GM18870 (cell line): ENCODE data around the gene ARHGAP15.

Experiments
- ATAC-seq: cut with Tn5 transposase; IDR thresholded peaks from one replicate; pipeline ENCODE4 v1.9.1; 2021; ENCODE audit warnings: moderate library complexity; ENCODE audit not compliant: unreplicated experiment

Gene ARHGAP15

DNA sequence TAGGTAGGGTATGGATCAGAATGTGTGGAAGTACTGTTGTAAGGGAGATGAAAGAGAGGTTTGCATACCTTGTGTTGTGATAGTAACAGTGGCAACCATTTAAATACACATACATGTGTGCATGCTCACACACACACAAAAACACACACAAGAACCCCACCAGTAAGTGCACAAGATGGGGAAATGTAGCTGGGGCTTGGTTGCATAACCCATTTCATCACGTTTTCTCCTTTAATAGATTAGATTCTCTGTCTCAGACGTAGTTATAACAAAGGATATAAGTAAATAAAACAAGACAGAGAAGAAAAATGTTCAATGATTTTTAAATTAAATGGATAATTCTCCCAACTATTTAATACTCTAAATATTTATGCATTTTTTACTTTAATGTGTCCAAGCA is 13.4 kb downstream of the ARHGAP15 start:
- ATAC-seq = no peak

GRCh38 chr2:143144813-143145455 is 15.7 kb downstream of the ARHGAP15 start:
- ATAC-seq = no peak

- ATAC-seq = no peak
Observed at GRCh38 chr2:143146366-143146765, 17.1 kb downstream of the ARHGAP15 start.

GRCh38 chr2:143146815-143147530 is 17.8 kb downstream of the ARHGAP15 start:
- ATAC-seq = no peak

- no peak for ATAC-seq
Observed at GRCh38 chr2:143148011-143148410, 18.8 kb downstream of the ARHGAP15 start.

GRCh38 chr2:143148757-143149156 is 19.5 kb downstream of the ARHGAP15 start:
- ATAC-seq = peak; percentile 64

- ATAC-seq = peak; percentile 63
Observed at GRCh38 chr2:143150287-143150686, 21.1 kb downstream of the ARHGAP15 start.

DNA sequence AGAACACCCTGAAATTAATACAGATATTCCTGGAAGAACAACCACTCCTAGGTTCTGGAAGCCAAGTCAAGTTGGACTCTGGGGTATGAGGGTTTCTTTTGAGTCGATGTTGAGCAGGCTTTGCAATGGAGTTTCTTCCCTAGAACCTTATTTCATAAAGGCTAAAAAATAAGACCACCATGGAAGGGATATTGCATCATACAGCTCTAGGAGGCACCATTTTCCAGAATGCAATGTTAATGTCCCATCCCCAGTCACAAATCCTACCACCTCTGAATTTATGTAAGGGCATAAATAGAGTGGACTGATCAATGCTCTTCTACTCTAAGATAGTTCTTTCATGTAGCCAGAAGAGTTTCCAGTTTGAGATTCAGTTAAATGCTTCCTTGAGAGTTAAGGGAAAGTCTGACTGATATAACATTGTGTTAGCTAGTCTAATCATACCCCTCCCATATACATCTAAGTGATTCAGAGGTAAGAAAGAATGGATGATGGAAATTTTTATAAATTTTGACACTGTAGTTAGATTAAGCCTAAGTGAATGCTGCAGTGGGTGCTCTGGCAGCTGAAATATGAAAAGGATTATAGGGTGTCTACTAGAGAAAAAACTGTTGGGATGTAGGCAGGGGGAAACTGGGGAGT is 22.0 kb downstream of the ARHGAP15 start:
- ATAC-seq = no peak

GRCh38 chr2:143152219-143152618 is 23.0 kb downstream of the ARHGAP15 start:
- no peak for ATAC-seq

- ATAC-seq = no peak
Observed at GRCh38 chr2:143152637-143153036, 23.4 kb downstream of the ARHGAP15 start.

DNA sequence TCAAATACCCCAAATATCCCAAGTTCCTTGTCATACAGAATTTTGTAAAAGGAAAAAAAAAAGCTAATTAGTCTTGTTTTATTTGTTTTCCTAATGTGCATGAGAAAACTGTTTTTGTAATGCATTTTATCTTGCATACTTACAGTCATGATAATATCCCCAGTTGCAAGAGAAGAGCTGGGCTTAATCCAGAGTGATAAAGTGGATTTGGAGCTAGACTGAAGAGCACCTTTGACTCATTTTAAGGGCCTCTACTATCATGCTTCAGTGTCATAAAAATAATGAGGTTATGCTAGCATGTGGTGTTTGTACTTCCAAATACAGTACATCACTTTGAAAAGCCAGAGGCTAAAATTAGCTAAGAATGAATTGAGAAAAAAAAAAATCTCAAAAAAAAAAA is 26.4 kb downstream of the ARHGAP15 start:
- ATAC-seq = no peak

- ATAC-seq = no peak
Observed at GRCh38 chr2:143157001-143157400, 27.8 kb downstream of the ARHGAP15 start.

DNA sequence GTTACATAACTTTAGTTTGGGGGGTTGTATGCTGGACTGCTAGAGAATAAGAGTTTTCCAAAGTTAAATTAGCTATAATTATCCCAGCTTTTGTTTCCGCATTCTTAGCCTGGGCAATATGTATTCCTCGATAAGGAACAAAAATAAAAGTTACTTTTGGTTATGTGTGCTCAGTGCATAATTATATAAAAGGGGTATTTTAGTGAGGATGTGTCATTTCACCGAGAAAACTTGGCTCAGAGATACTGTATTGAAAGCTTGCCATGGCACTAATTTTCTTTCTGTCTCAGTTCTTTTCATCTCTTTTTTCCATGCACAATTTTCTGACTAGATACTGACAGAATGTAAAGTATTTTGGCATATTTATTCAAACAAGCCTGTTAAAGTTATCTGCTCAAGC is 28.2 kb downstream of the ARHGAP15 start:
- ATAC-seq = no peak

DNA sequence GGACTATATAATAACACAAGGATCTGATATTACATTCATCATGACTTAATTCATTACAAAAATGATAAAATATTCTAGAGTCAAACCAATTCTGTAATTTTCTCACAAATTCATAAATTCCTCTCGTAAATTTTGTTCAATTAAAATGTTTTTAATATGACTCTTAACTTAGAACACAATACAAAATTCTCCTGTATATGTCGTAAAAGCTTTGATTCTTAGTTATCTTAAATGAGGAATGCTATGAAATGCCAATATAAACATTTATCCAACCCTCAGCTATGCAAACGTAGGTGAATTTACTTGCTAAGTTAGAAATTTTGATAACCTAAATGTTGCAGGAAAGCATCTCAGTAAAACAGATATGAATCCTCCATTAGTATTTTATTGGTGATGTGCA is 28.9 kb downstream of the ARHGAP15 start:
- no peak for ATAC-seq

DNA sequence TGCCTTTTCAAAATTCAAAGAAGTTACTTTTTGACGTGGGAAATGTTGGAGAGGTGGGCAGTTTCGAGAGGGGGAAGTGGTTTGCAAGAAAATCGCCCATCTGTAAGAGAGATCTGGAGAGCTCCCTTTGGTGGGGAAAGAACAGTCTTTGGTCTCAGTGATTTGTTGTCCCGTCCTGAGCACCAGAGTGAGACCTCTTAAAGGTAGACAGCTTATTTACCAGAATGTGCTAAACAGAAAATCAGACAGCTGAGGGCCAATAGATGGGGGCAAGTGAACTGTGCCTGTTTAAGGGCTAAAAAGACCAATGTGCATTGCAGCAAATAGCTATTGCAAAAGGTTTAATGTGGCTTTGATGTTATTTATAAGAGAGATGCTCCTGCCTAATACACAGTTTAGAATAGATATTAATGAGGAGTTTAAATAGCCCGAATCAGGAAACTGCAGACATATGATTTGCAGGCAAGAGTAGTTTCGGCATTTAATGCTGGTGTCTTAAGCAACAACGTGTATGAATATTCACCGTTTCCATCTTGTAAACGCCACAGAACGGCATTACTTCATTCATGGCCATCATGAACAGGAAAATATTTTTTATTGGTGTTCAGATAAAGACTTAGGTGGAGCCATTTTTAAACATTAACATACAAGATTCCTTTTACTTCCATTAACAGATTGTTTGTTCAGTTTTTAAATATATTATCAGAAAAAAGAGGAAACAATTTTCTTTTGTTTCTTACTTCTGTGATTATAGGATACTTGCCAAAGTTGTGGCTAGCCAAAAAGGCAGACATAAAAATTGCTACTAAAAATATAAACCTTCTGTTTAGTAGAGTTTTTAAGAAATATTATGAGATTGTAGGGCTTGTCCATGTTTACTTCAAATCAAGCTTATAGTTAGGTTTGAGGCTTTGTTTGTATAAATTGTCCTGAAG is 29.6 kb downstream of the ARHGAP15 start:
- ATAC-seq = peak; percentile 44

DNA sequence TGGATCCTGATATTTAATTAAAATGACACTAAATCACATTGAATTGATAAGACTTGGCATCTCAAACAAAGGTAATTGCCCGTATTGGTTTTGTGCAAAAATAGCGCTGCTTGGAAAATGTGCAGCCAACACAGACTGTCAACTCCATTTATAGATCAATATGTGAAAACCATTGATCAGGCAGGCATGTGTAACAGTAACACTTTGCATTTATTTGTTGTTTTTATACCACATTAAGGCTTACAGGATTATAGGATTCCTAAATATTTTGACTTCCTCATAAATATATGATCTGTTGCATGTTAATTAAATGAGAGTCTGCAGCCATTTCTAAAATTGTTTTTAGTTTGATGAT is 30.2 kb downstream of the ARHGAP15 start:
- ATAC-seq = no peak

DNA sequence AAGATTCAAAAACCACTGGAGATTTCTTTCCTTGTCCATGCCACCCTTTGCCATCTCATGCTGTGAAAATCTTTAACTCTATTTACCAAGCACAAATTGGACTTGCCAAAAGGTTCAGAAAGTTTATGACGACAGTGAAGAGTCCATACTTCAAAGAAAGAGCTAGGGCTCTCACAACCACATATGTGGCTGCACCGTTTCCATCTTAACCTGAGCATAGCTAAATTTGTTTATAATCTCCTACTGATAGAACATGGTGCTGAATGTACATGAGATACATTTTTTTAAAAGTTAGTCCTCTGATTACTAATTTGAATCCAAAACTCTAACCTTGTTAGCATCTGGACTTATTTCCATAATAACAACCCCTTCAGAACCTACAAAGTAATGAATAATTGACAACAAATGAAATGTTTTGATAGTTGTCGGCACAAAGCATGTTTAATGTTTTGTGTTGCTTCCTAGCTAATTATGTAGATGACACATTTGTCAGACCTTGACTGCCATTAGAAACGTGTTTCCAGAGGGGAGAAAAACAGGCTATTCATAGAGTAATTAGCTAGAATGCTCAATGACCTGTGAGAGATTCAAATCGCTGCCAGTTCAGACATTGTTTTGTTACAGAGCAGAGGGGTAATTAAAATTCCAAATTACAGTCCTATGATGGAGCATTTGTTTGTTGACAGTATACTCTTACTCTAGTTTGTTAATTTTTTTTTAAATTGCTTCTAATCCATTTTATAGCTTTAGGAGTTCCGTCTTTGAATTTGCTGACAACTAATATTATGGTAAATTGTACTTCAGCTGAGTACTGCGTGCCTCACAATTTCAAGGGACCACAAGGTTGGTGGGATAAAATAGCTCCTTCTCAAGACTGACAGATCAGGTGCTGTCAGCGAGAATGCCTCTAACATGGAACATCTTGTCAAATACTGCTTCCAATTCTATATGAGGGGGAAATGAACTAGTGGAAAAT is 31.8 kb downstream of the ARHGAP15 start:
- no peak for ATAC-seq

DNA sequence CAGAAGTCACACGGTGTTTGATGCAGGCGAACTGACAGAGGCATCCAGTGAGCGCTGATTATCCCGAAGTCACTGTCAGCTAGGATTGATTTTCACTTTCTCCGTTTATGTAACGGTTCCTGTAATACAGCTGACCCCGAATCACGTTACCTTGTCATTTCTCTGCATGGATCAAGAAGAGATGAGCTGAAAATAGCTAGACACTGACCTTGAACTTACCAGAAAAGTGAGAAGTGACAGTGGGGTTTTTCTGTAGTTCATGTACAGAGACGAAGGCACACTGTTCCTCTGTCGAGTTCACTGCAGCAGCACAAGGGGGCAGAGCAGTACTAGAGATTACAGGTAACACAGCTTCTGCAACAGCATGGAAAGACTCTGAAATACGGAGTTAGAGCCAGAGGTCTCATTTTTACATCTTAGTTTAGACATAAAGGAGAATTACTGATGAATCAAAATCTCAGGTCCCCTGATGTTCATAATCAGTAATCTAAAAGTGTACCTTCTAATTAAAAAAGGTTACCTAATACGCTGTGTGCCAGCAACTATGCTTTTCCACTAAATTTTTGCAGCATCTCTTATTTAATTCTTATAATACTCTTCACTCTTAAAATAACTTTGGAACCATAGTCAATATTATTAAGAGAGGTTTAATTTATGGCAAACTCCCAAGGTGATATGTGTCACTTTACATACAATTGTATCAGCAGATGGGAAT is 33.1 kb downstream of the ARHGAP15 start:
- peak; percentile 72 for ATAC-seq

DNA sequence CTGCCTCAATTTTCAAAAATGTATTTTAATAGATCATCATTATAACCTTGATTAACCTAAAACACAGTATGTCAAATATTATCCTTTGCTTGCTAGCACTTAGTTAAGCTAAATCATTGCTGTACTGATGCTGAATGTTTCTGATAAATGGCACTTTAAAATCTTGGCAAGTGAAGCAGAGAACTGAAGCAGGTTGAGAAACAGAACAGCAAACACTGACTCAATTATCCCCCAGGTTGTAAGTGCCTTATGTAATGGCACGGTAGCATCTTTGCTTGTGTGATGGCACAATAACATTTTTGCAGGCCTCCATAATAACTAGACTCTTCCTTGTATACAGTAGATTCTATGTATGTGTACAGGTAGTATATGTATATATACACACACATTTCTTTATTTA is 33.8 kb downstream of the ARHGAP15 start:
- no peak for ATAC-seq
